Fibroblast of lung (primary cell): Measurements from ENCODE around the gene VSIR. TPM values are rescaled to one million over a fixed set of nuclear protein-coding genes. Genes with fewer than 3 reads are reported as not detected.

ENCODE experiments used
- DNase-seq, 2 donors: peaks; one replicate each; pipeline versions ENCODE4 v3.0.0 to v3.0.0-alpha.2; 2010; ENCODE audit warnings: low read depth in 2 of 2
- H2AFZ ChIP-seq: 2 replicates; pipeline ENCODE4 v1.5.1; 2012; ENCODE audit warnings: low read length, control low read depth, inconsistent platforms
- H3K27ac ChIP-seq: 2 replicates; pipeline ENCODE4 v1.5.1; 2011; ENCODE audit warnings: low read length, control low read depth; ENCODE audit not compliant: insufficient read depth
- H3K27me3 ChIP-seq: 2 replicates; pipeline ENCODE4 v1.5.1; 2011; ENCODE audit warnings: mild to moderate bottlenecking, low read length; ENCODE audit not compliant: control insufficient read depth, insufficient read depth
- H3K36me3 ChIP-seq: 2 replicates; pipeline ENCODE4 v1.5.1; 2011; ENCODE audit warnings: low read length; ENCODE audit not compliant: control insufficient read depth, insufficient read depth
- H3K4me1 ChIP-seq: 2 replicates; pipeline ENCODE4 v1.5.1; 2011; ENCODE audit warnings: low read length; ENCODE audit not compliant: control insufficient read depth, insufficient read depth; ENCODE audit errors: extremely low read depth
- H3K4me2 ChIP-seq: 2 replicates; pipeline ENCODE4 v1.5.1; 2011; ENCODE audit warnings: low read length, control low read depth; ENCODE audit not compliant: insufficient read depth; ENCODE audit errors: extremely low read depth
- H3K4me3 ChIP-seq, 4 experiments: fragments of 200-600 bp in 1 of 4; sonication (generic) in 1 of 4; replicated peaks in 1 of 4; 2 replicates each; pipeline ENCODE4 v1.5.1; 2011 to 2016; ENCODE audit warnings: low read length in 4 of 4, low read depth in 3 of 4, mild to moderate bottlenecking in 3 of 4, control low read depth in 2 of 4, inconsistent platforms in 1 of 4, mixed read lengths in 1 of 4; ENCODE audit not compliant: insufficient read depth in 1 of 4; ENCODE audit errors: control extremely low read depth in 1 of 4
- H3K79me2 ChIP-seq: 2 replicates; pipeline ENCODE4 v1.5.1; 2012; ENCODE audit warnings: mild to moderate bottlenecking, low read length, inconsistent platforms; ENCODE audit not compliant: control insufficient read depth, insufficient read depth
- H3K9ac ChIP-seq: 2 replicates; pipeline ENCODE4 v1.5.1; 2011; ENCODE audit warnings: mild to moderate bottlenecking, low read length, control low read depth; ENCODE audit not compliant: insufficient read depth
- H3K9me3 ChIP-seq: 2 replicates; pipeline ENCODE4 v1.5.1; 2012; ENCODE audit warnings: low read depth, low read length; ENCODE audit not compliant: control insufficient read depth, insufficient read depth
- H4K20me1 ChIP-seq: 2 replicates; pipeline ENCODE4 v1.5.1; 2011; ENCODE audit warnings: low read length; ENCODE audit not compliant: control insufficient read depth, insufficient read depth; ENCODE audit errors: extremely low read depth
- EZH2 ChIP-seq: IDR thresholded peaks from 2 replicates; pipeline ENCODE4 v1.5.1; 2012; ENCODE audit warnings: low read length, control low read depth, mild to moderate bottlenecking; ENCODE audit errors: missing control alignments
- polyA plus RNA-seq, 2 donors: library from polyadenylated mRNA; depleted of rRNA in 1 of 2; stranded (reverse) in 1 of 2; unstranded in 1 of 2; fragments of >200 nt; gene quantifications; 2 replicates each; pipeline ENCODE4 v1.2.1, GENCODE V29; 2011 to 2012; ENCODE audit warnings: missing spikeins in 1 of 2
- total RNA-seq: library from RNA; depleted of rRNA; stranded (reverse); fragments of >200 nt; gene quantifications from 2 replicates; pipeline ENCODE4 v1.2.1, GENCODE V29; 2014
- TF ChIP-seq, protein P1 (sequence below), 2 donors: IDR thresholded peaks in 1 of 2; conservative IDR thresholded peaks in 1 of 2; 1 replicate in 1 of 2; 2 replicates in 1 of 2; pipeline ENCODE4 v1.5.1; 2011 to 2012; ENCODE audit warnings: low read length in 2 of 2, control low read depth in 1 of 2, inconsistent platforms in 1 of 2, low read depth in 1 of 2, mild to moderate bottlenecking in 1 of 2

Gene VSIR
- total and polyA plus RNA-seq, 2 donors (not counting 1 experiment from before 2014, with no cell fraction given) = 39.9 to 44.1 TPM

DNA sequence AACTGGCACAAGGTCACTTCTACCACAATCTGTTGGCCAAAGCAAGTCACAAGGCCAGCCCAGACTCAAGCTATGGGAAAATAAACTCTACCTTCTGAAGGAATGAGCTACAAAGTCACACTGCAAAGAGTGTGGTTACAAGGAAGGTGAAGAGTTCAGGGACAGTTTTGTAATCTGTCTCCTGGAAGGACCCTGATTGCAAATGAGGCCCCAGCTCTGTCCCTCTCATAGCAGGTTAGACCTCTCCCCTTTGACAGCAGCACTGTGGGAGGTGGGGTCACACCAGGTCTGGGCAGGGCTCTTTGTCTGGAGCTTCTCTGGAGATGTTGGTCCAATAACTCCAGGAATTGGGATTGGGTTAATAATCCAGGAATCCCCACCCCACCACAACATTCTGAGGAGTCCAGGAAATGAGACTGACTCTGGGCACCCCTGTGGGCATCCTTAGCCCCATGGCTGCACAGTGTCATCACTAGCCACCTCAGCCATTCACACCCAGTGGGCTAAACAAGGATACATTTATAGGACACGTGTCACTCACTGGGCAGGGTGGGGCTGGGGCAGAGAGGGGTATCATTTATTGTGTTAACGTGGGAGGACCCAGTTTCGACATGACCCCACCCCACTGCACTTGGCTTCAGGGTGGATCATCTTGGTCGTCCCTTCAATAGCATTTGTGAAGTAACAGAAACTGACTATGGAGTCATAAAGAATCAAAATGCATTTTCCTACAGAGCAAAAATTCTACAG is 30.1 kb downstream of the VSIR start:
- Histone ChIP-seq H3K4me3 (no peak overlapping the region), H3K79me2 (no peaks in the 10 kb centered on the region), H3K4me2 (no peak overlapping the region), H3K9me3 (no peaks in the 10 kb centered on the region), H2AFZ (no peak overlapping the region), H3K9ac (no peak overlapping the region), H3K27ac (no peak overlapping the region), H4K20me1 (no peaks in the 10 kb centered on the region), H3K36me3 (no peaks in the 10 kb centered on the region), H3K27me3 (no peaks in the 10 kb centered on the region), H3K4me1 (peaks cover 2% of the 10 kb centered on the region)
- DNase-seq = no peak
- no peak for TF ChIP-seq EZH2
- TF ChIP-seq, protein P1, sequence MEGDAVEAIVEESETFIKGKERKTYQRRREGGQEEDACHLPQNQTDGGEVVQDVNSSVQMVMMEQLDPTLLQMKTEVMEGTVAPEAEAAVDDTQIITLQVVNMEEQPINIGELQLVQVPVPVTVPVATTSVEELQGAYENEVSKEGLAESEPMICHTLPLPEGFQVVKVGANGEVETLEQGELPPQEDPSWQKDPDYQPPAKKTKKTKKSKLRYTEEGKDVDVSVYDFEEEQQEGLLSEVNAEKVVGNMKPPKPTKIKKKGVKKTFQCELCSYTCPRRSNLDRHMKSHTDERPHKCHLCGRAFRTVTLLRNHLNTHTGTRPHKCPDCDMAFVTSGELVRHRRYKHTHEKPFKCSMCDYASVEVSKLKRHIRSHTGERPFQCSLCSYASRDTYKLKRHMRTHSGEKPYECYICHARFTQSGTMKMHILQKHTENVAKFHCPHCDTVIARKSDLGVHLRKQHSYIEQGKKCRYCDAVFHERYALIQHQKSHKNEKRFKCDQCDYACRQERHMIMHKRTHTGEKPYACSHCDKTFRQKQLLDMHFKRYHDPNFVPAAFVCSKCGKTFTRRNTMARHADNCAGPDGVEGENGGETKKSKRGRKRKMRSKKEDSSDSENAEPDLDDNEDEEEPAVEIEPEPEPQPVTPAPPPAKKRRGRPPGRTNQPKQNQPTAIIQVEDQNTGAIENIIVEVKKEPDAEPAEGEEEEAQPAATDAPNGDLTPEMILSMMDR (conservative IDR thresholded peaks at IDR 0.05 in 1 of 2, IDR thresholded peaks at IDR 0.05 in 1 of 2; ENCODE audit: low read depth in 1 of 2, low read length in 2 of 2) = no peak

DNA sequence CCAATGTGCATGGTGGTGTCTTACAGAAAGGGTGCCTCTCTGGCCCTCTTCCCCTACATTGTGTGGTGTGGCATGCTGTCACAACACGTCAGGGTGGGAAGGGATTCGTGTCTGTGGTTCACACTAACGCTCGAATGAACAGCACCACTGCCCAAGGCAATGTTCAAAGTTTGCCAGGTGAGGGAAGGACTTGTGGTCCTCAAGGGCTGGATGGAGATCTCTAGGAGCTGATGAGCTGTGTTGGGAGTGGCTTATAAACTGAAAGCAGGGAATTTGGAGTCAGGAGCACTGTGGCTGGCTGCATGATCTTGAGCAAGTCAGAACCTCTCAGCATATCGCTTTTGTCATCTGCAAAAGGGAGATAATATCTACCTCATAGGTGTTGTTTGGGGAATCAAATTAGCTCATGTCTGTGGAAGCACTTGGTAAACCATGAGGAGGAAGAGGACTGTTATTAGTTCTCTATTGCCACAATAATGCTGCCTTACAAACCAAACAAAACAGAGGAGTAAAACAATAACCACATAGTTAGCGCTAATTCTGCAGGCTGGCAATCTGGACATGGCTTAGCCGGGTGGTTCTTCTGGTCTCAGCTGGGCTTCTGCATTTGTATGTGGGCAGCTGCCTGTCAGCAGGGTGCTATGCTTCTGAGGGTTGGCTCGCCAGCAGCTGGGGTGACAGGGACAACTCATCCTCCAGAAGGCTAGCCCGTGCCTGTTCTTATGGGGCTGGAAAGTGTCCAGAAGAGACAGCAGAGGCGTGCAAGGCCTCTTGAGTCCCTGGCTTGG is 30.8 kb downstream of the VSIR start:
- no peak for DNase-seq
- TF ChIP-seq, protein P1 (conservative IDR thresholded peaks at IDR 0.05 in 1 of 2, IDR thresholded peaks at IDR 0.05 in 1 of 2; ENCODE audit: low read depth in 1 of 2, low read length in 2 of 2) = no peak
- no peak for TF ChIP-seq EZH2
- H4K20me1 ChIP-seq = no peaks in the 10 kb centered on the region
- H3K79me2 ChIP-seq = no peaks in the 10 kb centered on the region
- no peaks in the 10 kb centered on the region for H3K36me3 ChIP-seq
- no peak overlapping the region for H3K4me3 ChIP-seq
- no peak overlapping the region for H3K4me2 ChIP-seq
- H3K27ac ChIP-seq = no peak overlapping the region
- H3K4me1 ChIP-seq = peaks cover 2% of the 10 kb centered on the region
- no peak overlapping the region for H3K9ac ChIP-seq
- H3K9me3 ChIP-seq = no peaks in the 10 kb centered on the region
- no peak overlapping the region for H2AFZ ChIP-seq
- no peaks in the 10 kb centered on the region for H3K27me3 ChIP-seq

DNA sequence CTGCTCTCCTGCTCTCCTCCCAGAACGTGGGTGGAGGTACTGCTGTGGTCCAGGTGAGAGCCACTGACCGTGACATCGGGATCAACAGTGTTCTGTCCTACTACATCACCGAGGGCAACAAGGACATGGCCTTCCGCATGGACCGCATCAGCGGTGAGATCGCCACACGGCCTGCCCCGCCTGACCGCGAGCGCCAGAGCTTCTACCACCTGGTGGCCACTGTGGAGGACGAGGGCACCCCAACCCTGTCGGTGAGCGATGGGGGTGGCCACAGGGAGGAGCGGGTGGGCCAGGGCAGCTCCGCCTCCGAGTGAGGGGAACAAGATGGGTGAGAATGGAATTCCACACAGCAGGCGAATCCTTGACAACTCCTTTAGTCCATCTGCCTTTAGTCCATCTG is 31.6 kb downstream of the VSIR start:
- Histone ChIP-seq H3K9me3 (no peaks in the 10 kb centered on the region), H3K4me3 (no peak overlapping the region), H3K9ac (no peak overlapping the region), H3K79me2 (no peaks in the 10 kb centered on the region), H3K36me3 (no peaks in the 10 kb centered on the region), H3K4me1 (peaks cover 2% of the 10 kb centered on the region), H3K27ac (no peak overlapping the region), H3K27me3 (no peaks in the 10 kb centered on the region), H3K4me2 (no peak overlapping the region), H2AFZ (no peak overlapping the region), H4K20me1 (no peaks in the 10 kb centered on the region)
- no peak for DNase-seq
- TF ChIP-seq EZH2 = no peak
- TF ChIP-seq, protein P1 (conservative IDR thresholded peaks at IDR 0.05 in 1 of 2, IDR thresholded peaks at IDR 0.05 in 1 of 2; ENCODE audit: low read depth in 1 of 2, low read length in 2 of 2) = no peak
